HFFc6 (cell line): ENCODE results near the gene GALNT2. TPM values are rescaled to one million over a fixed set of nuclear protein-coding genes. Genes with fewer than 3 reads are reported as not detected.

Experiments used
- DNase-seq: peaks from one replicate; pipeline ENCODE4 v3.0.0-alpha.2; 2018
- H3K27ac Mint-ChIP-seq: 2 replicates; pipeline ENCODE4 v1.8.0; 2020; ENCODE audit warnings: mild to moderate bottlenecking, mixed read lengths
- H3K27me3 Mint-ChIP-seq: 2 replicates; pipeline ENCODE4 v1.8.0; 2021; ENCODE audit warnings: mild to moderate bottlenecking, moderate library complexity, mixed read lengths; ENCODE audit not compliant: insufficient read depth
- H3K36me3 Mint-ChIP-seq: 2 replicates; pipeline ENCODE4 v1.8.0; 2021; ENCODE audit warnings: low read depth, mixed read lengths
- H3K4me1 Mint-ChIP-seq: 2 replicates; pipeline ENCODE4 v1.8.0; 2020; ENCODE audit warnings: low read depth, mixed read lengths
- H3K4me3 Mint-ChIP-seq: 2 replicates; pipeline ENCODE4 v1.8.0; 2020; ENCODE audit warnings: mild to moderate bottlenecking, moderate library complexity, mixed read lengths
- H3K9me3 Mint-ChIP-seq: 2 replicates; pipeline ENCODE4 v1.8.0; 2020; ENCODE audit warnings: mild to moderate bottlenecking, mixed read lengths
- total RNA-seq, 6 experiments: library from RNA; stranded (reverse); fragmentation: NEBNext Ultra II Directional; extraction: Animal tissue kit (Norgen Biotek cat#: 25700); gene quantifications; 2 replicates in 1 of 6; 3 replicates in 5 of 6; pipeline ENCODE4 v1.2.3, GENCODE V29; 2021
- TF ChIP-seq, protein P1 (sequence below): fragments of 200-600 bp; sonication (generic); IDR thresholded peaks from 2 replicates; pipeline ENCODE4 v1.5.0; 2021; ENCODE audit warnings: antibody characterized with exemption, mild to moderate bottlenecking

Gene GALNT2
- total RNA-seq, 6 experiments from 2014 or later = 174 to 194 (median 181) TPM

DNA sequence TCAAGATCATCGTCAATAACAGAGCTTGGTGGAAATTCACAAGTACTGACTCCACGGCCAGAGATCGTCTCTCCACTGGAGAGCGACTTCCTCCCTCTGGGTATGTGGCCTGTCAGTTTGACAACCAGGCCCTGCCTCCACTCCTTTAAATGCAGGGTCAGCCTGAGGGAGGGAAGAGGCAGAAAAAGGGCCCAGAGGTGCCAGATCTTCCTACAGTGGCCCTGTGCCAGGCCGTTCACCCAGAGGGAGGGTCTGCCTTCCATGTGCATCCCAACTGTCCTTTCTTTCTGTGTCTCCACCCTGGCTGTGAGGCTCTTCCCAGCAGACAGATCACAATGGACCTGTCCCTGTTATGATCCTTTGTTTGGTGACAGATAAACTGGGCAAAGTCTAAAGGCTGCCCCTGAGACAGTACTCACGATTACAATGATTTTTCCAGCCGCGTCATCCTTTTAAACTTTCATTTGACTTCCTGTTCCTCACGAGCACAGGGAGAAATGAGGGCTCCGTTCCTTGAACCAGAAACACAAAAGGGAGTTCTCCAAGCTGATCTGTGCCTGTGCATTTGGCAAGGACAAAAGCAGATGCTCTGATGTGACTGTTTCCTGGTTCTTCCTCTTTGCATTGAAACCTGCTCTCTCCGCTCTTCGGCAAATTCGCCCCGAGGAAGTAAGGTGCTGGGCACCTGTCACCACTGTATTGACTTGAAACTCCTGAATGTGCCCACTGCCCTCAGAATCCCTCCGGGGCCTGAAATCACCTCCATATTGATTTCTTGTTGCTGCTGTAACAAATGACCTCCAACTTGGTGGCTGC, 232.4 kb downstream of the GALNT2 start:
- DNase-seq = no peak
- TF ChIP-seq, protein P1, sequence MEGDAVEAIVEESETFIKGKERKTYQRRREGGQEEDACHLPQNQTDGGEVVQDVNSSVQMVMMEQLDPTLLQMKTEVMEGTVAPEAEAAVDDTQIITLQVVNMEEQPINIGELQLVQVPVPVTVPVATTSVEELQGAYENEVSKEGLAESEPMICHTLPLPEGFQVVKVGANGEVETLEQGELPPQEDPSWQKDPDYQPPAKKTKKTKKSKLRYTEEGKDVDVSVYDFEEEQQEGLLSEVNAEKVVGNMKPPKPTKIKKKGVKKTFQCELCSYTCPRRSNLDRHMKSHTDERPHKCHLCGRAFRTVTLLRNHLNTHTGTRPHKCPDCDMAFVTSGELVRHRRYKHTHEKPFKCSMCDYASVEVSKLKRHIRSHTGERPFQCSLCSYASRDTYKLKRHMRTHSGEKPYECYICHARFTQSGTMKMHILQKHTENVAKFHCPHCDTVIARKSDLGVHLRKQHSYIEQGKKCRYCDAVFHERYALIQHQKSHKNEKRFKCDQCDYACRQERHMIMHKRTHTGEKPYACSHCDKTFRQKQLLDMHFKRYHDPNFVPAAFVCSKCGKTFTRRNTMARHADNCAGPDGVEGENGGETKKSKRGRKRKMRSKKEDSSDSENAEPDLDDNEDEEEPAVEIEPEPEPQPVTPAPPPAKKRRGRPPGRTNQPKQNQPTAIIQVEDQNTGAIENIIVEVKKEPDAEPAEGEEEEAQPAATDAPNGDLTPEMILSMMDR = no peak
- H3K27me3 Mint-ChIP-seq = peaks cover 16% of the 10 kb centered on the region
- H3K36me3 Mint-ChIP-seq = no peaks in the 10 kb centered on the region
- H3K27ac Mint-ChIP-seq = no peak overlapping the region
- no peak overlapping the region for H3K4me3 Mint-ChIP-seq
- peaks cover 17% of the 10 kb centered on the region for H3K4me1 Mint-ChIP-seq
- no peaks in the 10 kb centered on the region for H3K9me3 Mint-ChIP-seq

- no peak for DNase-seq
- Mint-ChIP-seq H3K4me1 (peaks cover 17% of the 10 kb centered on the region), H3K27ac (no peak overlapping the region), H3K27me3 (peaks cover 16% of the 10 kb centered on the region), H3K9me3 (no peaks in the 10 kb centered on the region), H3K4me3 (no peak overlapping the region), H3K36me3 (no peaks in the 10 kb centered on the region)
- TF ChIP-seq, protein P1 = no peak
Measured at GRCh38 chr1:230300322-230301301, 233.6 kb downstream of the GALNT2 start.

DNA sequence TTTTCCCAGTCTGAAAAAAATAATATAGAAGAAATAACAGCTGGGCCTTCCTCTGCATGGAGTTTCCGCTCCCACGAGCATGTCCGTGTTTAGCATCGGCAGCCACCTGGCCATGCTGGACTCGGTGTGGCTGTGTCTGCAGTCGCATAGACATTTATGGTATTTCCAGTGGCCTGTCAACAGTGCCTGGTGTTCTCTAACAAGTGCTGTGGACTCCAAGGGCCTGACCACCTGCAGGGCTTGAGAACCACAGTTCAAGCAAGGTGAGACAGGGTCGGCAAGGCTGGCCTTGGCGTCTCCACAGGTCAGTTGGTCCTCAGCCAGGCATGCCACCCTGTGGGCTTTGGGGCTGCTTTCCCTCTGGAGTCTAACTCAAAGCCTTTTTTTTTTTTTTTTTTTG, 234.3 kb downstream of the GALNT2 start:
- TF ChIP-seq, protein P1 = no peak
- Mint-ChIP-seq H3K36me3 (no peaks in the 10 kb centered on the region), H3K27me3 (peaks cover 16% of the 10 kb centered on the region), H3K4me3 (no peak overlapping the region), H3K27ac (no peak overlapping the region), H3K9me3 (no peaks in the 10 kb centered on the region), H3K4me1 (peaks cover 17% of the 10 kb centered on the region)
- DNase-seq = no peak

DNA sequence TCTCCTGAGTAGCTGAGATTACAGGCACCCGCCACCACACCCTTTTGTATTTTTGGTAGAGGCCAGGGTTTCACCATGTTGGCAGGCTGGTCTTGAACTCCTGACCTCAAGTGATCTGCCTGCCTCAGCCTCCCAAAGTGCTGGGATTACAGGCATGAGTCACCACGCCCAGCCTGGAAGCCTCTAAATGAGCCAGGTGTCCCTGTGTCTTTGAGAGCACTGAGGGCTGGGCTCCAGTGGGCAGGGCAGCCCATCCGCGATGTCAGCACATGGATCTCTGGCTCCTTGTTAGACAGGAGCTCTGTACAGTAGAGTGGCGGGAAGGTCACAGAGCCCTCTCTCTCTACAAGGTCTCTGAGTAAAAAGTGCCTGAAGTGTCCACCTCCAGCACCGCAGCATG, 234.8 kb downstream of the GALNT2 start:
- TF ChIP-seq, protein P1 = no peak
- Mint-ChIP-seq H3K4me3 (no peak overlapping the region), H3K27me3 (peaks cover 16% of the 10 kb centered on the region), H3K4me1 (peaks cover 17% of the 10 kb centered on the region), H3K36me3 (no peaks in the 10 kb centered on the region), H3K27ac (no peak overlapping the region), H3K9me3 (no peaks in the 10 kb centered on the region)
- no peak for DNase-seq

DNA sequence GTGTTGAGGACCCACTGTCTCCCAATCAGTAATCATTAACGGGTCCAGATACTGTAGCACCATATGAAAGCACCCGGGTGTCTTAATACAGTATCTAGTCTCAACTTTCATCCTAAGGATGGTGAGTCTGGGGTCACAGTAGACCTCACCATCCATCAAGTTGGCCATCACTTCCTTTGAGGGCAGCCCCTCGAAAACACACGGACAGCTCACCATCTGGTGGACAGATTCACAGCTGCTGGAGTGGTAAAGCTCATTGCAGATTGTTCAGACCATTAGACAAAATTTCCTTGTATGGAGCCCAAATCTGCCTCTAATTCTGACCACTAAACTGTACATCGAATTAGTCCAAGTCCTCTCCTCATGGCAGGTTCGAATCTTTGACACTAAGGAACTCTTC, 236.0 kb downstream of the GALNT2 start:
- no peaks in the 10 kb centered on the region for H3K9me3 Mint-ChIP-seq
- H3K4me1 Mint-ChIP-seq = peaks cover 21% of the 10 kb centered on the region
- no peaks in the 10 kb centered on the region for H3K36me3 Mint-ChIP-seq
- TF ChIP-seq, protein P1 = no peak
- H3K27ac Mint-ChIP-seq = no peak overlapping the region
- H3K4me3 Mint-ChIP-seq = no peak overlapping the region
- no peak for DNase-seq
- H3K27me3 Mint-ChIP-seq = peaks cover 16% of the 10 kb centered on the region
